NCI-H1092 (cell line): Measurements from ENCODE around the gene STPG1.

ENCODE experiments used
- DNase-seq: peaks from one replicate; lab custom pipeline; 2025; lab: John Stamatoyannopoulos, UW

STPG1 gene

GRCh38 chr1:24369801-24370200 lies 43.8 kb downstream of the STPG1 start:
- DNase-seq = no peak

DNA sequence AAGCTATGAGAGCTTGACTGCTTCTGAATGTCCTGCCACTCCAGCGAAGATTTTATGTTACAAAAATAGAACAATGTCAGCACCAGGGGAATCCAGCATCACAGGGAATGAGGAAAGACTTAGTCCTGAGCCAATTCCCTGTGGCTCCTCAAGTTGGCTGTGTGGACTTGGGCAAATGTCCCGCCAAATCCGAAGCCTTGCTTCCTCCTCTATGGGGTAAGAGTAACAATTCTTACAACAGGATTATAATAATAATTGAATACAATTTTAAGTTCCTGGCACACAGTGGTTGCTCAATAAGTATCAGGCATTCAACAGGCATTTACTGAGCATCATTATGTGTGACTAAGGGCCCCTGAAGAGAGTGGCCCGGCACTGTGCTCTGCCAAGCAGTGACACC lies 44.4 kb downstream of the STPG1 start:
- DNase-seq = no peak

GRCh38 chr1:24366707-24367106 lies 46.9 kb downstream of the STPG1 start:
- DNase-seq = no peak

DNA sequence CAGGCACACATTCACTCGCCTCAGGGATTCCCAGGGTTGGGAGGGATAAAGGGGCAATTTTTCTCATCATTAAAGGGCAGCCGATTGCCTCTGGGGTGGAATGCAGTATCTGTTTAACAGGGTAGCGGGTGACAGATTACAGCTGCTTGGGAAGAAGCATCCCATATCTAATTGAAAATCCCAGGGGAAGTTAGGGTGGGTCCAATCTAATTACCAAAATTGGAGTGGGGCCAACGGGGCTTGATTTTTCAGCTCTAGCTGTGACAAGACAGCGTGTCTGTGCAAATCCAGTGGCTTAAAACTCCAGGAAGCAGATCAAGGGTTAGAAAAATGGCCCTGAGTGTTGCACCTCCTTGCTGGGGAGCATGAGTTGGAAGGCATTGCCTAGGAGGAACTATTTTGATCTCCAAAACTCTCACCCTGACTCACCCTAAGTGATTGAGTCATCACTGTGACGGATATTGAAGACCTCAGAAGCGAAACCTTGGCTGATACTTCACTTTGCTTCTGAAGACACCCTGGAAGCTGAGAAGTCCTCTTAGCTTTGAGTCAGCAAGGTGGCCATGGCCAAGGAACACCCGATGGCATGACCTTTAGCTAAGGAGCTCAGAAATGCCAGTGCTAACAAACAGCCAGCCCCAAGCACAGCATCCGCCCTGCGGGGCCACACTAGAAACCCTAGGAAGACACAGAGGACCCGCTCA lies 48.5 kb downstream of the STPG1 start:
- no peak for DNase-seq

GRCh38 chr1:24364605-24364974 lies 49.0 kb downstream of the STPG1 start:
- no peak for DNase-seq

DNA sequence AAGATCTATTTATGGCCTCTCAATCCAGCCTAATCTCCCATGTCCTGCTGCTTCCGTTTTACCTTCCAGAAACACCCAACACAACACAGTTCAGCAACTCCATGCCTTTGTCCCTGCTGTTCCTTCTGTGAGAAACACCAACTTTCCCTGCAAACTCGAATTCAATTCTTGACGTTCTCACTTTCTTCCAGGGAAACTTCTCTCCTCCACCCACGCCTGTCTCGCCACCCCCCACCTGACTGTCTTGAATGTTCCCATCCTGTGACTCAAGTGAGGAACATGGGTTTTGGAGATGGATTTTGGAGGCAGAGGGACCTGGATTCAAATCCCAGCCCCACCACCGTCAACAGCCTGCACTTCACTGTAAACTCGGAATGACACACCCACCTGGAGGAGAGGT lies 49.6 kb downstream of the STPG1 start:
- DNase-seq = no peak

DNA sequence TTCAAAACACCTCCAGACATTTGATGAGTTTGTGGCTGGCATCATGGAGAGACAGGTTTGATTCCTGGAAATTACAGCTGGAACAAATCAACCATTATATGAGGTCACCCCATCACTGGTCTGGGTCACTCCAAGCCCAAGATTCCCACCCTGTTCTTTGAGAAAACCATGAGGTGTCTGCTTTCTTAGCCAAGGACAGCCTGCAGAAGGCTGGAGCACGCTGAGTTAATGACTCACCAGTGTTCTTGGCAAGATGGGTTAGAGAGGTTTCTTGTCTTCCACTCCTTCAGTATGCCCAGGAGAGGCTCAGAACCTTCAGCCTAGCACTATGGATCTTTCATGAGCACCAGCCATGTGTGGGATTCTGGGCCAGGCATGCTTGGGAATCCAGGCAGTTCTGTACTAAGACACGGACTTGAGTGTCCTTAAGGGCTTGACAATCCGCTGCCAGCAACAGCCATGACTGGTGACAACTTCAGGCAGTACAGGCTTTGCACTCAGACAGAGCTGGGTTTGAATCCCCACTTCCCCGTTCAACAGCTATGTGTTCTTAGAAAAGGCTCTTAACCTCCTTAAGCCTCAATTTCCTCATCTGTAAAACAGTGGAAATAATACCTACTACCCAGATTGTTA lies 50.5 kb downstream of the STPG1 start:
- DNase-seq = no peak

DNA sequence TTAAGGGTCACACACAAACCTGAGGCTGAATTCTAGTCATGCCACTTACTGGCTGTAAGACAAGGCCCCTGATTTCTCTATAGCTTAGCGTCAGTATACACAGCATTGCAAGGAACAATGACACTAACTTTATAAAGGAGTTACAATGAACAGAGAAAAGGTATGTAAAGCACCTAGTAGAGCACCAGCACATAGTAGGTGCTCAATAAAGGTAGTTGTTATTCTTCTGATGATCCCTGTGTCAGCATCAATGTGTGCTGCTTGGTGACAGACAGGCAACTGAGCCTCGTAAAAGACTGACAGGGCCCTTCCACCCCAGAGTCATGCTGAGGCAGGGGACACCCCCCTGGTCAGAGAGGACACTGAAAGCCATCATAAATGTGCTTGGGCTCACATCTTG lies 51.2 kb downstream of the STPG1 start:
- DNase-seq = no peak

GRCh38 chr1:24361811-24362210 lies 51.8 kb downstream of the STPG1 start:
- DNase-seq = no peak

DNA sequence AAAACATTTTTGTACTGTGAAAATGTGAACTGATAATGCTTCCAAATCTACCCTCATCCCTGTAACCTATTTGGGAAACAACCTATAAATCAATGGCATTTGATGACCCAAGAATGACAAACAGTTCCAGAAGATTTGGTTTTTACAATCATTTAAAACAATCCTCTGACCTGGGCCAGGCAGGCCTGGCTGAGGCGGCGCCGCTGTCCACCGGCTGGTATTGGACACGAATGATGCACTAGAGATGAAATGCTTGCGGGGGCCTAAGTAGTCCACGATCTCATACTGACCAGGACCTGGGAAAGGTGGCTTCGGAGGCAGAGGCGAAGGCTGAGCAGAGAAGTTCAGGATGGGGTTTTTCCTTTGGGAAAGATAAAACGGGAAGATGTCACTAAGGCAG lies 52.9 kb downstream of the STPG1 start:
- DNase-seq = no peak

DNA sequence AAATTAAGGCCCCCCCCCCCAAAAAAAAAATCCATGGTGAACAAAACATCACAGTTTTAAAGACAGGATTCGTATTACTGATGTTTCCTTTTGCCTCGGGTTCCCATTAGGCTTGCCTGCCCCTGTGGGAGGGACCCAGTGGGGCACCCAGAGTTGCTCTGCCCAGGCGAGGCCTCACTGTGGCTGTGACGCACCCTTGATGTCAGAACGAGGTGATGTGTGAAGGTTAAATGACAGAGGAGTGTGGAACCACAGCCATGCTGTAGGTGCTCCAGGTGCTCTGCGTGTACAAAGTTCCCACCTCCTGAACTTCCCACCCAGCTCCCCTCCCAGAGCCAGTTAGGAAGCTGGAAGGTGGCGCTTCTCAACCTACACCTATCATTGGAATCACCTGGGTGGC lies 56.5 kb downstream of the STPG1 start:
- DNase-seq = no peak

- no peak for DNase-seq
These were observed 58.1 kb downstream of the STPG1 start for GRCh38 chr1:24355466-24355865.

DNA sequence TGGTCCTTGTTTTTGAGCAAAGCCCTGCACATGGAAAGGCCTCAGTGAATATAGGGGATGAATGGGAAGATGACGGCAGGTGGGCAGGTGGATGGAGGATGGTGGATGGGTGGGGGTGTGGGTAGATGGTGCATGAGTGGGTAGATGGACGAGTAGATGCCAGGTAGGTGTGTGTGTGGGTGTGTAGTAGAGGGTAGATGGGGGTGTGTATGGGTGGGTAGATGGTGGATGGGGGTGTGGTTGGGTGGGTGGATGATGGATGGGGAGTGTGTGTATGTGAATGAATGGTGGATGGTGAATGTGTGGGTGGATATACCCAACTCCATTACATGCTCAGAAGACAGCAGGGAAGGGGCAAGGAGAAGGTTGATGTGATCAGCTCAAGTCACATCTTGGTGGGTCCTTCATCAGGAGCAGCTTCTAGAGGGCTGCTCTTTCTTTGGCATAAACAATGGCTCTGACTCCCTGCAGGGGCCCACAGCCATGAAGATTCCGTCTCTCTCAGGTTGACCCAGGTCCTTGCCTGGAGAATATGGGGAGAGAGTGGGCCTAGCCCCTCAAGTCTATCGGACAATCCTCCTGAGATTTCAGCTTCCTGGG lies 60.2 kb downstream of the STPG1 start:
- no peak for DNase-seq

DNA sequence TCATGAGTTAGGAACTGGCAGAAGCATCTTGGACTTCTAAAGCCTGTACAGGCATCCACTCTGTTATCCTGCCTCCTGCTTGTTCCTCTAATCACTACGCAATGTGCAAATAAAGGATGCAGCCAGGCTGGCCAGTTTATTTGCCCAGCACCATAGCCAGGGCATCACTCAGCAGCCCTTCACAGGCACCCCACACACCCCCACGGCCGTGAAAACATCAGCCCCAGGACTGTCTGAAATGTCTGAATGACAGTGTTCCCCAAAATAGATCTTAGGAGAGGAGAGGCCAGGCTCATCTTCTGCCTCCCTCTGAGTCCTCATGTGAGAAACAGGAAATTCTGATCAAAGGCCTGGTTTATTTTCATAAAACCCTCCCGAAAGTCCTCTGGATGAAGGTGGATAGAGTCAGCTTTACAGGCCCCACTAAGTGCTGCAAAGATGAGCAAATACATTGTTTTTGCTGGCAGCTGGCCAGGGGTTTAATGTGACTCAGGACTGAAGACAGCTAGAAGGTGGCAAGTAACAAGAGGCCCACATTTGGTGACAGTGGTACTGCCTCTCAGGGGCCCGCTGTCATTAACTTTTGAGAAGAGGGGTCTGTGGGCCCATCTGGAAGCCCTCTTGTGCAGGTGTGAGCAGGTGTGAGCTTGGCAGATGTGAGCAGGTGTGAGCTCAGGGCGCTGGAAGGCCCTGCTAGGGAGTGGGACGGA lies 61.5 kb downstream of the STPG1 start:
- no peak for DNase-seq

DNA sequence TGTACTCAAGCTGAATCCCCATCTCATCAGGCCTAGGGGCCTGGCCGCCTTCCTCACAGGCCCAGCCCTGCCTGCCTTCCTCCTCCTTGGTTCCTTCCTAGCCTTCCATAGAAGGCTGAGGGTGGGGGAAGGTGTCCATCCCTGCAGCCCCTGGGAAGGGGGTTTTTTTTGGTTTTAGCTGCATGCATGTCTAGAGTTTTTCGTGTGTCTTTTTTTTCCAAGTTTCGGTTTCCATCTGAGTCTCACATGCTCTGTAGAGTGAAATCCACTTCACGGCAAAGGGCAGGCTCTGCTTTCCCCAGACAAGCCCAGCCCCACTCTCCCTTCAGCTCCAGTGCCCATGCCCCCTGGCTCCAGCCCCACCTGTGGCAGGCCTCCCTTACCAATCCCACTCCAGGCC lies 62.3 kb downstream of the STPG1 start:
- DNase-seq = no peak

DNA sequence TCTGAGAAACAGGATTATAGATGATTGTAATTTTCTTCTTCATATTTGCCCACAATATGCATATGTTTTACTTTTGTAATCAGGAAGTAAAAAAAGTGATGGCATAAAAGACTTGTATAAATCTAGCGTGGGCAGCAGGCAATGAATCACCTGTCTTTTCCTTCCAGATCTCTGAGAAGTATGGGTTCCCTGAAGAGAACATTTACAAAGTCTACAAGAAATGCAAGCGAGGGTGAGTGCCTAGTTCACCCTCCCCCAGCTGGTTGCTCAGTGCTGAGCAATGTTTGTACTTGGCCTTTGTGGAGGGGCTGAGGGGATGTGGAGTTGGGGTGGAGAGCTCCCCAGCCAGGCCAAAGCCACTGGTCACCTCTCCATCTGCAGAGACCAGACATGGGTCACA lies 63.7 kb downstream of the STPG1 start:
- DNase-seq = no peak

- no peak for DNase-seq
These were observed 65.4 kb downstream of the STPG1 start for GRCh38 chr1:24348196-24348595.

GRCh38 chr1:24347159-24347934 lies 66.2 kb downstream of the STPG1 start:
- DNase-seq = no peak

GRCh38 chr1:24345334-24345733 lies 68.2 kb downstream of the STPG1 start:
- no peak for DNase-seq

- no peak for DNase-seq
These were observed 69.4 kb downstream of the STPG1 start for GRCh38 chr1:24344090-24344742.

DNA sequence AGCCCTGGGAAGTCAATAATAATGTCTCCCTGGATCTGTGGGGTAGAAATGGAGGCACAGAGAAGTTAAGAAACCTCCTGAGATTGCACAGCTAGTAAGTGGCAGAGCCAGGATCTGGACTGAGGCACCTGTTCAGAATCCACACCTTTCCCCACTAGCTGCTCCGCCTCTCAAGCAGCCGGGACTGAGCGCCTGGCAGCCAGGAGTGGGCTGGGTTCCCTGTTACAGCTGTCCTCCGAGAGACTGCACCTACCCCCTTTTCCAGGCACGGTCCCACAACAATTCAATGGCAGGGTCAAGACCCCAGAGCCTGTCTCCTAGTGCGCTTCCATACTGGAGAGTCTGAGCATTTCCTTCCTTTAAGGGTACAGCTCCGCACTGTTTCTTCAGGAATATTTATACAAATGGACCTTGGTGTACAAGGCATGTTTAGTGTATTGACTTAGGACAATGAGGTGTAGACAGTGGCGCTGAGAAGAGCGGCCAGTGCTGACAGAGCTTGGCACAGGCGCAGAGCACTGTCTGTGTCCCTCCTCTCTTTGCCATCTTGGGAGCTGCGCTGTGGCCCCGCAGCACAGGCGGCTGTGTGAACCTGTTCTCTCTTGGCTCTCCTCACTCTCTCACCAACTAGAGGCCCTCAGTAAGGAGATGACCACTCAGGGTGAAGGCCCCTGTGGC lies 70.0 kb downstream of the STPG1 start:
- DNase-seq = no peak
